HG03045 (cell line): ENCODE measurements around the gene LETM1.

Experiments
- ATAC-seq: cut with Tn5 transposase; IDR thresholded peaks from one replicate; pipeline ENCODE4 v1.9.1; 2021; ENCODE audit warnings: mild to moderate bottlenecking, moderate library complexity; ENCODE audit not compliant: unreplicated experiment

Gene LETM1

DNA sequence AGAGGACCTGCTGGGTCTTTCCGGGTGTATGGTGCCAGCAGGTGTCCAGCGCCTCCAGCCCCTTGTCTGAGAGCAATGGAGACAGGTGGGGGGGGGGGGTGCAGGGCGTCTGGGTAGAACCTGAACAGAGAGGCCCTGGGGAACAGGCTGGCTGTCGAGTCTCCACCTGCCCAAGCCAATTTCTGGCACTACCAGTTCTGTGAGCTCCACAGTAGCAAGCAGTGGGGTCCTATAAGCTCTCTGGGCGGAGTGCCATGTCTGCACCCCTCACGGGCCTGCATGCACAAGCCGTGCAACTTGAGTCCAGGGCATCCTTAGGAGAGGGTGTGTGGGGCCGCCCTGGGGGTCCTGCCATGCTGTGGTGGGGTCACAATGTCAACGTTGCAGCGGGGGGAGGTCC, 72.9 kb downstream of the LETM1 start:
- no peak for ATAC-seq

GRCh38 chr4:1780435-1780834, 75.5 kb downstream of the LETM1 start:
- ATAC-seq = no peak

DNA sequence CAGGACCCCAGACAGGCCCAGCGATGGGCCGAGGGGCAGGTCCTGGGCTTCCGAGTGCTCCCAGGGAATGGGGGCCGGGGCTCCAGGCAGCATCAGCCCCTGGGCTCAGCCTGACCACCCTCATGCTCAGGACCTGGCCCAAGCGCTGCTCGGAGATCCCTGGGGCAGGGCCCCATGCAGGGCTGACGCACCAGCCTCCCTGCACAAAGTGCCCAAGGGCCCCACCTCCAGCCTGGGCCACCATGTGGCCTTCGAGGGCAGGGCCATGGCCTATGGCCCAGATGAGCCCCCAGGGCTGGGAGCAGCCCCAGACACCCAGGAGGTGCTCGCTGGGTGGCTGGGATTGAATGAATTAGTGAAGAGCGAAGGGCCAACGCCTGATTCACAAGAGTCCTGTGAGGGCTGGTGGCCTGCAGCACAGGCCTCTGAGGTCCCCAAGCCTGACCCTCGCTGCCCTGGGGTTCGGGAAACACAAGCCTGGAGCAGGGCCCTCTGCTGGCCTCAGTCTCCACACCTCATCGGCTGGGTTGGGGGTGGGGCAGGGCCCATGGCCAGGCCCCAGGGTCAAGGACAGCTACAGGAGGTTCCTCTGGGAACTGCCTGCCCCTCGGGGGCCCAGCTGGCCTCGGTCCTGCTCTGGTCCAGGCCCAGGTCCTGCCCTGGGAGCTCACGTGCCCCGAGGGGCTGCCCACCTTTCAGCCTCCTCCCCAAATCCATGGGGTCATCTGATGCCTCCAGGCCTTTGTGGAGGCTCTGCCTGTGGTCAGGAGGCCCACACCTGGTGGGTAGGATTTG, 76.2 kb downstream of the LETM1 start:
- no peak for ATAC-seq

- no peak for ATAC-seq
Measured at GRCh38 chr4:1778642-1779392, 77.1 kb downstream of the LETM1 start.

DNA sequence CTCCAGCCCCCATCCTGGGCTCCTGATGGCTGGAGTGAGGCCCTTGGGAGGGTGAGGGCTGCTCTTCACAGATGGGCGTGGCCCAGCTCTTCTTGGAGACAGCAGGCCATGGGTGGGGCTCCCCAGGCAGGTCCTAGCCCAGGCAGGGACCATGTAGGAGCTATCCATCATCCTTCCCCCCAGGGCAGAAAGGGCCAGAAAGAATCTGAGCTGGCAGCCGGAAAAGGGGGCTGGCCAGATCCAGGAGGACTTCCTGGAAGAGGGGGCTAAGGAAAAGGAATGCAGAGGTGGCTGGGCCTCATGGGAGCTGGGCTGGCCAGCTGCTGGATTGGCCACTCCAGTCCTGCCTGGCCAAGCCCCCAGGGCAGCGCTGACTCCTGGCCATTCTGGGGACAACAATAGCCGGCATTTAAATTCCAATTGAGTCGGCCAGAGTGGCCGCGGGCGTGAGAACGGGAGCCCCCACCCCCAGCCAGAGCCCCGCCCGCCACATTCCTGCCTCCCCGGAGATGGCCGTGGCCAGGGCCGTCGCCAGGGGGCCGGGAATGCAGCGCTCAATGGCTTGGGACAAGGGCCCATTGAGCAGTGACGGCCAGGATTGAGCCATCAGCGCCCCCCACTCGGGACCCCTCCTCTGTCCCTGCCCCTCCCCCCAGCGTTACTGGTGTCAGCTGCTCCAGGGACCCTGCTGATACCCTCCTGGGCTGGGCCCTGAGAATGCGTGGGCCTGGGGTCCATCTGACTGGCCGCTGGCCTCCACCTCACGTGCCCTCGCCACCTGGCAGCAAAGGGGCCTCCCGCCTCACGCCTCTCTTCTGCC, 77.9 kb downstream of the LETM1 start:
- ATAC-seq = no peak

DNA sequence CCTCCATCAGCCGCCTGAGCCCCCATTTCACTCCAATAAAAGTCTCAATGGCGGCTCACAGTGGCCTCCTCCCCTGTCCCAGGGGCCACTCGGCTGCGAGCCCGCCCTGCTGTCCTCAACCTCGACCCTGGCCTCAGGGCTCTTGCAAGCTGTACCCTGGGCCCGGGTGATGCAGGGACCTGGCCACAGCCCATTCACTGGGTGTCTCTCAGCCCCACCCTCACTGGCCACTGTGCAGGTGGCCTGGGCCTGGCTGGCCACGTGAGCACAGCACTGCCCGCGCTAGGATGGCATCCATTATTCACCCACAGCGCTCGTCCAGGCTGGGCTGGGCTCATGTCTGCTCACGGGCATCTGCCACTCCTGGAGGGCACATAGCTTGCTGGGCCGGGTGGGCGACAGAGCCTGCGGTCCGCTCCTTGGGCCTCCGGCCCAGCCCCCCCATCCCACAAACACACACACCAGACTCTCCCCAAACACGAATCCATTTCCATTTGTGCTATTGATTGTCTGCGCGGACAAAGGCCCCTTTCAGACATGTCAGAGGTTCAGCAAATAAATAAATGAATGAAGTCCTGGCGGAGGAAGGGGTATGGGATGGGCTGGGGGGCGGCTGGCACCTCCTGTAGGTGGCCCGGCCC, 79.3 kb downstream of the LETM1 start:
- no peak for ATAC-seq

DNA sequence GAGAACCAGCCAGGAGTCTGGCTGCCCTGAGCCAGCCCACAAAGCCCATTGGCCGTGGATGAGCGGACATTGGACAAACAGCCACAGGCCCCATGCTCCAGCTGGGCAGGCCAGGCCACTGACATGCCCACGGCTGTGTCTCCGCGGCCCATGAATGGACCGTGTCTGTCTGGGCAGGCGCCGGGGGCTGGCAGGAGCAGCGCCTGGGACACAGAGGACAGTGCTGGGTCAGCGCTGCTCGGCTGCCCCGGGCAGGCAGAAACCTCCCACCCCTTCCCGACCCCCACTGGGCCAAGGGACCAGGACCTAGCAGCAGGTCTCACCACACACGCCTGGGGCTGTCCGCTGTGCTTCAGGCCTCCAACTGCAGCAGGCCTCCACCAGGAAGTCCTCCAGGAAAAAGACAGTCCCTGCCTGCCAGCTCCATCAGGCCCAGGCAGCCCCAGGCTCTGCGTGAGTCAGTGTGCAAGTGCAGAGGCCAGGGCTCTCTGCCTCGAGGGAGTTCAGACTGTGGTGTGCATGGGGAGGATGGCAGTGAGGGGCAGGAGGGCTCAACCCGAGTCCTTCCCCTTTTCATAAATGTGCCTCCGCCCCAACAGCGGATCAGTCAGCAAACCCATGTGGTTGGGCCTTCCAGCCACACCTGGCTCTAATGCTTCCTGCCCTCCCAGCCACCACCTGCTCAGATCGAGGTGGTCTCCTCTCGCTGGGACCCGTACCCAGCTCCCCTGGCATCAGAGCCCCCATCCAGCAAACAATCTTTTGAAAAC, 80.0 kb downstream of the LETM1 start:
- ATAC-seq = no peak

- no peak for ATAC-seq
Measured at GRCh38 chr4:1773754-1774153, 82.2 kb downstream of the LETM1 start.

DNA sequence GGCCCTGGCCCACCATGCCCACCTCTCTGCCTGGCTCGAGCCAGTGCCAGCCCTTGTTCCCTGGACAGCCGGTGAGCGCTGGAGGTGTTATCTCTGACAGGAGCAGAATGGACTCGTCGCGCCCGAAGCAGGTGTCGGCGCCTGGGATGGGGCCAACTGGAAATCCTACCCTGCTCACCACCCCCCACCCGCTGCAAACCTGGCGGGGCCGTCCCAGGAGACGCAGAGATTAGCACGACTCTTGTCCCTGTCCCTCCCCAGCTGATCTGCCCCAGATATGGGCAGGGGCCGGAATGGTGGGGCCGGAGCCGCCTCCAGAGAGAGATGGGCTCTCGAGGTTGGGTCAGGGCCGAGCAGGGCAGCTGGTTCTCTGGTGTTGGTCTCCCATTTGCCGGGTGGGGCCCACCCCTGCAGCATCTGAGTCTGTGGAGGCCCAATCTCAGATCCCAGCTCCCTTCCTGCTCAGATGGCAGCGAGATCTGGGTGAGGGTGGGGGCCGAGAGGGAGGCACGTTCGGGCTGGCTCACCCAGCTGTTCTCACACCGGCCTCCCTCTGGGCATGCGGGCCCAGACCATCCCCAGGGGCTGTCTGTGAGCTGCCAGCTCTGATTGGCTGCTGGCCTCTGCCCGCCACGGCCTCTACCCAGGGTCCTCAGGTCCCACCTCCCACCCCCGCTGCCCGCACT, 83.0 kb downstream of the LETM1 start:
- ATAC-seq = no peak

DNA sequence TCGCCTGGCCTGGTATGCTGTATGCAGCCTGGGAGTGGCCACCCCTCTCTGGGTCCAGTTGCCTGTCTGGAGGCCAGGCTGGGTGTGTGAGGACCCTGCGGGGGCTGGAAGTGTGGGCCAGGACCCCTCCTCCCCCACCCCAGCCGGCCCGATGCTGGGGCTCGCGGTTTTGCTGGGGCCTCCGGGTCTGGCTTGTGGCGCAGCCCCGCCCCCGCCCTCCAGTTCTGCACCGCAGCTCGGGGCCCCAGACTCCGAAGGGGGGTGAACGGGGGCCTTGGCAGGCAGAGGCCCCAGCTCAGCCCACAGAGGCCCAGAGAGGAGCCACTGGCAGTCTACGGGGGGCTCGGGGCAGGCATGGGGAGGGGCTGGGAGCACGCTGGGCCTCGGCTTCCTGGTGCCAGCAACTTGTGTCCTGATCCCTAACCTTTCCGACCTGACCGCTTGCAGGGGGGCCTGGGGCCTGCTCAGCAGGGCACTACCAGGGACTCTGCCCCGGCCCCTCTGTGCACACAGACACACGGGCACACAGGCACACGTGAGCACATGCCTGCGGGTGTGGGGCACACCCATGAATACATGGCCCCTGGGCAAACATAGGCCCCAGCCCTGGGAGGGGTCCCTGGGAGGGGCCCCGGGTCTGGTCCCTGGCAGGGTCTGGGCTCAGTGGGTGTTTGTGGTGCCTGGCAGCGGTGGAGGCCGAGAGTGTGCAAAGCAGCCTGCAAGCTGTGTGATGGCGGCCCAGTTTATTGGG, 84.2 kb downstream of the LETM1 start:
- ATAC-seq = no peak

DNA sequence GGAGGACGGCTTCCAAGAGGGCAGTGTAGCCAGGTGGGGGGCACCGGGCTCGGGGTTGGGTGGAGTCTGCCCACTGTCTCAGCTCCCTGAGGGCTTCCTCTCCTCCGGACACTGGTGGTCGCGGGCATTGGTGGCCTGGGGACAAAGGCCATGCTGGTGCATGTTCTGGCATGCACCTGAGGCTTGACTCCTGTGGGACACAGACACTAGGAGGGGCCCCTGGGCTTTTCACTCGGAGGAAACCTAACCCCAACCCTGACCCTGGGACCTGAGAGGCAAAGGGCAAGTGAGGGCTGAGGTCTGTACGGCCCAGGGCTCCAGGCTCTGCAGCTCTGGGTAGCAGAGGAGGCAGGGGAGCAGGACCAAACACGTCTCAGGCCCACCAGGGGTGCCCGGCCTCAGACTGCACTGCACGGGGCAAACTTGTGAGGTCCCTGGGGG, 85.1 kb downstream of the LETM1 start:
- no peak for ATAC-seq

- ATAC-seq = no peak
Measured at GRCh38 chr4:1770245-1770644, 85.7 kb downstream of the LETM1 start.

- no peak for ATAC-seq
Measured at GRCh38 chr4:1769692-1770091, 86.3 kb downstream of the LETM1 start.

DNA sequence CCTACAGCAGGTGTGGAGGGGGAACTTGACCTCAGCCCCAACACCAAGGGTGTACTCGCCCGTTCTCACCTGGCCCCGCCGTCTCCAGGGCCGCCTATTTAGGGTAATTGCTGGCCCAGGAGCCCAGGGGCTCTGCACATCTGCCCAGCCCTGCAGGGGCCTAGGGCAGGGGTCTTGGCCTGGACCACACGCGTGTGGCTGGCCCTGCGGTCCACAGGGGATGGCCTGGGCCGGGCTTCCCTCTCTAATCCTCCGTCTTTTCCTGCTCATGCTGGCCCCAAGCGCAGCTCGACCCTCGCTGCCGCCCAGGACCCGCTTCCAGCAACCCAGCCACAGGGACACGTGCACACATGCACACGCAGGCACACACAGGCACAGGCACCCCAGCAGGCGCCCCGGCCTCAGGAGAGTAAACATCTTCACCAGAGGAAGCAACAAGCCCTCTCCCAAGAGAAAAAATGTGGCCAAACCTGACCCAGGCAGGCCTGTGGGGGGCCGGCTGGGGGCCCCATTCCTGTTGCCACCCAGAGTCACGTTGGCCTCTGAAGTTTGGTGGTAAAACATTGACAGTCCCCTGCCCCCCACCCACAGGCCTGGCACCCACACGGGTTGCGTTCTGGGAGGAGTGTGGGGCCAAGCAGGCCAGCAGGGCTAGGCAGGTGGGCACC, 87.5 kb downstream of the LETM1 start:
- ATAC-seq = no peak

DNA sequence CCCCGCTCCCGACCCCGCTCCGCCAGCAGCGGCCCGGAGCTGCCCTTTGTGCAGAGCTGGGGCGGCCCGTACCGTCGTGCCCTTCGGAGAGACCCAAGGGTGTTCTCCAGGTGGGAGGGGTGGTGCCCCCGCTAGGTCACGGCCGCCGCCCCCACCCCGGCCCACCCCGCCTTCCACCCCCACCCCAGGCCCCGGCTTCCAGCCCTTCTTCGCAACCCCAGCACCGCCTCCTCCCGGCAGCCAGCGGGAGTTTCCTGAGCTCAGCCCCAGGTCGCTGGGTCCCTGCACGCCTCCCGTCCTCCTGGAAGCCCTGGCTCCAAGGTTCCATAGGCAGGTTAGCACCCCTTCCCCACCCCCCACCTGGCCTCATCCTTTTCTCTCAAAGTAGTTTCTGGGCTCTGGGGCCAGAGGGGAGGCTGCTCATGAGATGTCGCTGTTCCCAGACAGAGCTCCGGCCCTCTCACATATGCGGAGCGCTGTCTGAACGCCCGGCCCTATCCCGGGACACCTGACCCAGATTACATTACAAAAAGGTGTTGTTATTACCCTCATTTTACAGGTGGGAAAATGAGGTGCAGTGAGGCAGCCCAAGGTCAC, 88.1 kb downstream of the LETM1 start:
- ATAC-seq = no peak

DNA sequence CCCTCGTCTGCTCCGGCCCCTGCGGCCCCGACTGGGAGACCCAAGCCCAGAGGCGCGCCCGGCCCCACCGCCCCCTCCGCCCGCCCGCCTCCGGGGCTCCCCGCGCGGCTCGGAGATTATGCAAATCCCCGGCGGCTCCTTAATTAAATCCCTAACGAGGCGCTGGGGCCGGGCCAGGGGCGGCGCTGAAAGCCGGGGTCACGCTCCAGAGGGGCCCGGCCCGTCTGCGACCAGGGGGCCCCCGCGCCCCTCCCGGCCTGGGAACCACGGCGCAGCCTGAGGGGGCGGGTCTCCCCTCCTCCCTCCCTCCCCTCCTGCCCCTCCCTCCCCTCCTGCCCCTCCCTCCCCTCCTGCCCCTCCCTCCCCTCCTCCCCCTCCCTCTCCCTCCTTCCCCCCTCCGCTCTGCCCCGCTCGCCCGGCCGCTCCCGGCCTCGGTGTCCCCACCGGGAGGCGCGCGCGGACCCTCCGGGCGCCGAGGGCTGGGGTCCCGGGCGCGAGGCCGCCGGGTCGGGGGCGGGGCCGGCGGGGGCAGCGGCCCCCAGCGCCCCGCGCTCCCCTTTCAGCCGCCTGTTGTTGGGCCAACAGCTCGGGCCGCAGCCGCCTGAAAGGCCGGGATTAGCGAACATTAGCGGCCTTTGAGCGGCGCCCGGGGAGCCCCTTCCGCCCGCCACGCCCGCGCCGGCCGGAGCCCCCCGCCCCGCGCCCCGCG, 88.7 kb downstream of the LETM1 start:
- ATAC-seq = no peak
